ENCODE measurements around the gene MSLN. TPM values are rescaled to one million over a fixed set of nuclear protein-coding genes. Genes with fewer than 3 reads are reported as not detected.
A peak's percentile ranks its signal among the peaks of the same experiment; 100 is the strongest.

MSLN gene
- total RNA-seq, 1 donor, result under 0.01 TPM

DNA sequence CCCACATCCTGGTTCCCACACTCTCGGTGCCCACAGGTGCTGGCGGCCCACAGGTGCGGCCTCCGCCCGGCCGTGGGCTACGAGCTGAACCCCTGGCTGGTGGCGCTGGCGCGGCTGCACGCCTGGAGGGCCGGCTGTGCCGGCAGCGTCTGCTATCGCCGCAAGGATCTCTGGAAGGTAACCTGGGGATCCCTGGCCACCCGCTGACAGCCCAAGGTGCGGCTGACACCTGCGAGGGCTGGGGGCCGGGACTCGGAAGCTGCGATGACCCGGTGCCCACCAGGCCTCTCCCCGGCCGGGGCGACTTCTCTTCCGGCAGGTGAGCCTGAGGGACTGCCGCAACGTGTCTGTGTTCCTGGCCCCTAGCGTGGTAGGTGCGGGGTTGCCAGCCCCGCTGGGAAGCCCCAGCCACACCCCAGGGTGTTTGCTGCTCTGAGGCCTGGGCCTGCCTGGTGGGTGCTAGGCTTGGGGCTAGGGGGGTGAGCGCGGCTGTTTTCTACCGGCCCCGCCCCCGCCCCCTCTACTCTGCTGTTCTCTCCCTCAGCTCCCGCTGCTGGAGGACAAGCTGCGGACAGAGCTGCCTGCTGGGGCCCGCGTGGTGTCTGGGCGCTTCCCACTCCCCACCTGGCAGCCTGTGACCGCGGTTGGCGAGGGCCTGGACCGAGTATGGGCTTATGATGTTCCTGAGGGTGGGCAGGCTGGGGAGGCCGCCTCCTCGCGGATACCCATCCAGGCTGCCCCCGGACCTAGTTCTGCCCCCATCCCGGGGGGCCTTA lies 38.6 kb upstream of the MSLN start:
- no peaks in the 10 kb centered on the region for H3K36me3 ChIP-seq (ENCODE audit: insufficient read depth, low read length)
- H3K4me3 ChIP-seq (ENCODE audit: insufficient read depth, low read length), result peak overlapping the region; percentile 84
- H2AFZ ChIP-seq (ENCODE audit: low read length), result no peak overlapping the region
- H4K20me1 ChIP-seq (ENCODE audit: insufficient read depth, low read length), result peaks cover 7% of the 10 kb centered on the region
- no peaks in the 10 kb centered on the region for H3K9me3 ChIP-seq (ENCODE audit: low read depth, low read length)
- H3K27ac ChIP-seq (ENCODE audit: low read depth, low read length), result no peak overlapping the region
- TF ChIP-seq, protein P1, sequence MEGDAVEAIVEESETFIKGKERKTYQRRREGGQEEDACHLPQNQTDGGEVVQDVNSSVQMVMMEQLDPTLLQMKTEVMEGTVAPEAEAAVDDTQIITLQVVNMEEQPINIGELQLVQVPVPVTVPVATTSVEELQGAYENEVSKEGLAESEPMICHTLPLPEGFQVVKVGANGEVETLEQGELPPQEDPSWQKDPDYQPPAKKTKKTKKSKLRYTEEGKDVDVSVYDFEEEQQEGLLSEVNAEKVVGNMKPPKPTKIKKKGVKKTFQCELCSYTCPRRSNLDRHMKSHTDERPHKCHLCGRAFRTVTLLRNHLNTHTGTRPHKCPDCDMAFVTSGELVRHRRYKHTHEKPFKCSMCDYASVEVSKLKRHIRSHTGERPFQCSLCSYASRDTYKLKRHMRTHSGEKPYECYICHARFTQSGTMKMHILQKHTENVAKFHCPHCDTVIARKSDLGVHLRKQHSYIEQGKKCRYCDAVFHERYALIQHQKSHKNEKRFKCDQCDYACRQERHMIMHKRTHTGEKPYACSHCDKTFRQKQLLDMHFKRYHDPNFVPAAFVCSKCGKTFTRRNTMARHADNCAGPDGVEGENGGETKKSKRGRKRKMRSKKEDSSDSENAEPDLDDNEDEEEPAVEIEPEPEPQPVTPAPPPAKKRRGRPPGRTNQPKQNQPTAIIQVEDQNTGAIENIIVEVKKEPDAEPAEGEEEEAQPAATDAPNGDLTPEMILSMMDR (IDR thresholded peaks at IDR 0.05; ENCODE audit: extremely low read depth, low read depth, low read length), result no peak
- peak overlapping the region; percentile 87 for H3K4me2 ChIP-seq (ENCODE audit: insufficient read depth, low read length)
- no peaks in the 10 kb centered on the region for H3K27me3 ChIP-seq (ENCODE audit: insufficient read depth, low read length)
- no peaks in the 10 kb centered on the region for H3K79me2 ChIP-seq (ENCODE audit: insufficient read depth, low read length)
- no peak for DNase-seq (ENCODE audit: insufficient read length, low spot score, missing footprints)
- H3K4me1 ChIP-seq (ENCODE audit: insufficient read depth, low read length), result peaks cover 12% of the 10 kb centered on the region

DNA sequence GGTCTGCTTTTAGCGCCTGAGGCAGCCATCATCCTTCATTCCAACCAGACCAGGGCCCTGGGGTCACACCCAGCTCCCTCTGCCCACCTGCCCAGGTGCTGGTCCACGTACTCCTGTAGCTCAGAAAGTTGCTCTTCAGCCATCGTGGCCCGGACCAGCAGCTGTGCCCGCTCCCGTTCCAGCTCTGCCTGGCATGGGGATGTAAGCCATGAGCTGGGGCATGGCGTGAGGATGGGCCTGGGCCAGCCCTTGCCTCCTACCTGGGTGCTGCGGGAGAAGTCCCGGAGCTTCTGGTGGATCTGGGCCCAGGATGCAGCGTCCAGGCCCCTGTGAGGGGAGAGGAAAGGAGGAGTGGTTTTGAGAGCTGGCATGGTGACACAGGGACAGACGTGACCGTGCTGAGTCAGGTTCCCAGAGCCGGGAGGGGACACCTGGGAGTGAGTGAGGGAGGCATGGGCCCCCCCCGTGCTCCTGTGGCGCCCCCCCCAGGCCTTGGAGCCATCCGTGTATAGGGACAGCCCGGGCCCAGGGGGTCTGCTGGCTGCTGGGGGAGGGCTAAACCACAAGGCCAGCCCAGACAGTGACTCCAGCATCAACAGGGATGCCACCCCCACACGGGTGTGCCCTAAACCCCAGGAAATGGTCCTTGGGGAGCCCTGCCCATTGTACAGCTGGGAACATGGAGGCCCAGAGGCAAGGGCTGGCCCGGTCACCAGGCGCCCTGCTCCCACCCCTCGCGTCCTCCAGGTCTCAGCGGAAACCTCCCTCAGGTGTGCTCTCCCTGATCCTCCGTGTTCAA lies 37.5 kb upstream of the MSLN start:
- no peaks in the 10 kb centered on the region for H3K9me3 ChIP-seq (ENCODE audit: low read depth, low read length)
- no peaks in the 10 kb centered on the region for H3K79me2 ChIP-seq (ENCODE audit: insufficient read depth, low read length)
- peaks cover 7% of the 10 kb centered on the region for H4K20me1 ChIP-seq (ENCODE audit: insufficient read depth, low read length)
- TF ChIP-seq, protein P1 (IDR thresholded peaks at IDR 0.05; ENCODE audit: extremely low read depth, low read depth, low read length), result no peak
- H3K27ac ChIP-seq (ENCODE audit: low read depth, low read length), result no peak overlapping the region
- H3K27me3 ChIP-seq (ENCODE audit: insufficient read depth, low read length), result no peaks in the 10 kb centered on the region
- no peak overlapping the region for H3K4me3 ChIP-seq (ENCODE audit: insufficient read depth, low read length)
- no peak overlapping the region for H2AFZ ChIP-seq (ENCODE audit: low read length)
- DNase-seq (ENCODE audit: insufficient read length, low spot score, missing footprints), result no peak
- no peaks in the 10 kb centered on the region for H3K36me3 ChIP-seq (ENCODE audit: insufficient read depth, low read length)
- H3K4me1 ChIP-seq (ENCODE audit: insufficient read depth, low read length), result peaks cover 16% of the 10 kb centered on the region
- no peak overlapping the region for H3K4me2 ChIP-seq (ENCODE audit: insufficient read depth, low read length)

DNA sequence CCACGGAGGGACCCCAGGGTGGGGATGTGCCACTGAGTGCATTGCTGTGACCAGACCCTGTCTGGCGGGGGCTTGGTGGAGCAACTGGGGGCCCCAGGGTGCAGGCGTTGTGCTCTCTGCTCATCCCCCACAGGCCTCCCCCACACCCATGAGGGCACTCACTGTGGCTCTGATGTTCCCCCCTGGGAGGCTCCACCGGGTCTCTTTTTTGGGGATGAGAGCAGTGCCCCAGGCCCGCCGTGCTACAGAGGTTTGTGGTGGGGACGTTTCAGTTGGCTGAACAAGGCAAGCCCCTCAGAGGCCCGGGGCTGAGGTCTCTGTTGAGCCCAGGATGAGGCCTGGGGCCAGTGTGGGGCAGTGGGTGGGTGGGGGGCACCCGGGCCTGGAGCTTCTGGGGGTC lies 36.8 kb upstream of the MSLN start:
- Histone ChIP-seq H3K27me3 (ENCODE audit: insufficient read depth, low read length) (no peaks in the 10 kb centered on the region), H2AFZ (ENCODE audit: low read length) (no peak overlapping the region), H3K9me3 (ENCODE audit: low read depth, low read length) (no peaks in the 10 kb centered on the region), H3K4me3 (ENCODE audit: insufficient read depth, low read length) (no peak overlapping the region), H3K27ac (ENCODE audit: low read depth, low read length) (no peak overlapping the region), H3K36me3 (ENCODE audit: insufficient read depth, low read length) (no peaks in the 10 kb centered on the region), H3K4me2 (ENCODE audit: insufficient read depth, low read length) (no peak overlapping the region), H4K20me1 (ENCODE audit: insufficient read depth, low read length) (peaks cover 7% of the 10 kb centered on the region), H3K4me1 (ENCODE audit: insufficient read depth, low read length) (peaks cover 16% of the 10 kb centered on the region), H3K79me2 (ENCODE audit: insufficient read depth, low read length) (no peaks in the 10 kb centered on the region)
- TF ChIP-seq, protein P1 (IDR thresholded peaks at IDR 0.05; ENCODE audit: extremely low read depth, low read depth, low read length), result no peak
- DNase-seq (ENCODE audit: insufficient read length, low spot score, missing footprints), result no peak

All from osteoblast (primary cell).